ENCODE results near the gene CNNM4.

CNNM4 gene

DNA sequence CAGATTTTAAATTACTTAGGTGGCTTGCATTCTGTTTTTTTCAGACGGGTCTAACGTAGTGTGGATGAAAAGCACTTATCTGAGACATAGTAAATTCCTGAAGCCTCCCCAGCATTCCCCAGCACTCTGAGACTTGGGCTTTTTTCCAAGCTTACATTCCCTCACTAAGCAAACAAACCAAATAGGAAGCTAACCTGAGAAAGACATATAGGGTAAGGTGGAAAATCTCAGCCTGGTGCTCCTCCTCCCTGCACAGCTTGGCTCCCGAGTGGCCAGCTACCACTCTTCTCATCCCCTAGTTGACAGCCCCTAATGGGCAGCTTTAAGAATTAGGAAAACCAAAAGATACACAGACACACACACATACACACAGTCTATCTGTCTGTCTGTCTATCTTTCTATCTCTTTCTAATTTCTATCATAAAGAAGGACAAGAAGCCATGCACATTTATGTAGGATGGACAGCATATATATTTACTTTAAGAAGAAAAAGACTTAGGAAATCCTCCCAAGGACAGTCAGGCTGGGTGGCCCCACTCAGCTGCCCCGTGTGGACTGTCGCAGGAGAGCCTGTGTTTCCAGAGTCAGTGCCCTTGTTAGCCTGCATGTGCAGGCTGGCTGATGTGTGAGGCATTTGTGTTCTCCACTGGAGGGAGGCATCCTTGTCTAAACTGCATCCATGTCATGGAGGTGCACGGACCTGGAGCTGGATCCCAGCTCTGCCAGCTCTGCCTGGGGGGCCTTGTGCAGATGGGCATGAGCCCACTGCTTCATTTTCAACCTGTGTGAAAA is 63.6 kb downstream of the CNNM4 start:
- Mint-ChIP-seq H3K4me1 (peaks cover 23% of the 10 kb centered on the region), H3K36me3 (peaks cover 27% of the 10 kb centered on the region), H3K27ac (no peak overlapping the region), H3K9me3 (no peaks in the 10 kb centered on the region), H3K4me3 (no peak overlapping the region), H3K27me3 (no peaks in the 10 kb centered on the region)
- ATAC-seq: no peak

DNA sequence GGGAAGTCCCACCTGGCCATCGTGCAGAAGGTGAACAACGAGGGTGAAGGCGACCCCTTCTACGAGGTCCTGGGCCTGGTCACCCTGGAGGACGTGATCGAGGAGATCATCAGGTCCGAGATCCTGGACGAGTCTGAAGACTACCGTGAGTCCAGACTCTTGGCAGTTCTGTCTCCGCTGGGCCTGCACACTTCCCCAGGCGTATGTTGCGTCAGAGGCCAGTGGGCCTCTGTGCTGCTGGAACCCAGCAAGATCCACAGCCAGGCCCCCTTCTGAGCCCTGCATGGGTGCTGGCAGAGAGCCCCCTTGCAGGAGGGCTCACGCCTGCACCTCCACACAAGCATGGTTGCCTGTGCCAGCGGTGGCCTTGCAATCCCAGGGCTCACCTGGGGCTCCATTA is 64.4 kb downstream of the CNNM4 start:
- Mint-ChIP-seq H3K9me3 (no peaks in the 10 kb centered on the region), H3K27ac (no peak overlapping the region), H3K4me3 (no peak overlapping the region), H3K36me3 (peaks cover 26% of the 10 kb centered on the region), H3K4me1 (peaks cover 15% of the 10 kb centered on the region), H3K27me3 (no peaks in the 10 kb centered on the region)
- ATAC-seq: no peak

DNA sequence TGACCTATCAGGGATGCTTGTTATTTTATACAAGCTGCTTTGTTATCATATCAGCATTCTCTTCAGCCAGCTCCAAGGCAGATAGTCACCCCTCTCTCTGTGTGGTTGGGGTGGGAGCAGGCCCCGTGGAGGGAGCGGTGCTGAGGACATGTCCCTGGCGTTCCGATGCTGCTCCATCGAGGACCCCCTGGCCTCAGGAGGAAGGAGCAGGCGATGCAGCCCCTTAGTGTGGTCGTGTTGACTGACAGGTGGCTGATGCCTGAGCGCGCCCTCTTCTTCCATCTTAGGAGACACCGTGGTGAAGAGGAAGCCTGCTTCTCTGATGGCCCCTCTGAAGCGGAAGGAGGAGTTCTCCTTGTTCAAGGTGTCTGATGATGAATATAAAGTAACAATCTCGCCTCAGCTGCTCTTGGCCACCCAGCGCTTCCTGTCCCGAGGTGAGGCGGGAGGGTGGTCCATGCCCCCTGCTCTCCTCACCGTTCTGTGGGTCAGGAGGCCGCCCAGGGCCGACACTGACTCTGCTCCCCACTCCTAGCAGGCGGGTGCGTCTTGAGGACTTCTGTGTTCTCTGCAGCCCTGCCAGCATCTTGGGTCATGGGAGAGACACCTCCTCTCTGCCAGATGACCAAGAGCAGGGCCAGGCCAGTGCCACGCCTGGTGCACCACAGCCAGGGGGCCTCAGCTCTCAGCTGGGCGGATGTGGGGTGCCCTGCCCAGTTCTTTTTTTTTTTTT is 66.0 kb downstream of the CNNM4 start:
- H3K36me3 Mint-ChIP-seq: peaks cover 29% of the 10 kb centered on the region
- H3K4me3 Mint-ChIP-seq: no peak overlapping the region
- H3K9me3 Mint-ChIP-seq: no peaks in the 10 kb centered on the region
- no peaks in the 10 kb centered on the region for H3K4me1 Mint-ChIP-seq
- H3K27me3 Mint-ChIP-seq: no peaks in the 10 kb centered on the region
- no peak overlapping the region for H3K27ac Mint-ChIP-seq
- no peak for ATAC-seq

- Mint-ChIP-seq H3K36me3 (peaks cover 46% of the 10 kb centered on the region), H3K9me3 (no peaks in the 10 kb centered on the region), H3K4me3 (no peak overlapping the region), H3K4me1 (peaks cover 11% of the 10 kb centered on the region), H3K27me3 (no peaks in the 10 kb centered on the region), H3K27ac (no peak overlapping the region)
- no peak for ATAC-seq
Measured at GRCh38 chr2:96828436-96828835, 67.7 kb downstream of the CNNM4 start.

DNA sequence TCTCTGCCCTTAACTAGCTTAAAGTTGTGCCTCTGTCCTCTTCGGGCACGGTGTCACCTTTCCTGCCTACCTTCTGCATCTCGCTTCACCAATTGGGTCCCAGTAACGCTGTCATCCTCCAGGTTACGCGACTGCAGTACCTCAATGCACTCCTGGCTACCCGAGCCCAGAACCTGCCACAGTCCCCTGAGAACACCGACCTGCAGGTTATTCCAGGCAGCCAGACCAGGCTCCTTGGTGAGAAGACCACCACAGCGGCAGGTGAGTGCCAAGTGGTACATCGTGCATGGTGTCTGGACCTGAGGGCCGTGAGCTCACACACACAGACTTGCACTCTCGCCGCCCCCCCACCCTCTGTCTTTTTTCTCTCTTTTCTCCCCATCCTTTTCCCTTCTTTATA is 68.2 kb downstream of the CNNM4 start:
- Mint-ChIP-seq H3K36me3 (peaks cover 47% of the 10 kb centered on the region), H3K9me3 (no peaks in the 10 kb centered on the region), H3K4me1 (peaks cover 12% of the 10 kb centered on the region), H3K27ac (no peak overlapping the region), H3K4me3 (no peak overlapping the region), H3K27me3 (no peaks in the 10 kb centered on the region)
- ATAC-seq: no peak

DNA sequence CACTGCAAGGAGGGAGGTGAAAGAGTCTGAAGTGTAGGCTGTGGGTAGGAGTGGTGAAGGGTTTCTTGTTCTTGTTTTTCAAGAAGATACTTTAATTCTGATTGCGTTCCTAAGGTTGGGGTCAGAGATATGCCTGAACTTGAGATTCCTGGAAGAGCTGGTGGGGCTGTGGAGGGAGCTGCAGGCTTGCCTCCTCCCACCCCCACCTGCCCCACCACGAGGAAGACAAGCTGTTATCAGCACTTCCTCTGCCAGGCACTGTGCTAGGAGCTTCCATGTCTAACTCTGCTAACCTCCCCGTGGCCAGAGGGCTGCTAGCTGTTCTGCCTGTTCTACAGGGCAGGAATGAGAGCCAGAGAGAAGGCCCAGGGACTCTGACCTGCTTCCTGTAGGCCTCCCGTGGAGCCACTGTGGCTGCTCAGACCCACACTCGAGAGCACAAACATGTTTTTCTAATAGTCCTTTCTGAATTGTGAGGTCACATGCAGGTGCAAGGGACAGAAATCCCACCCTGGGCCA is 69.4 kb downstream of the CNNM4 start:
- Mint-ChIP-seq H3K4me1 (peaks cover 12% of the 10 kb centered on the region), H3K9me3 (no peaks in the 10 kb centered on the region), H3K27me3 (no peaks in the 10 kb centered on the region), H3K36me3 (peaks cover 51% of the 10 kb centered on the region), H3K4me3 (no peak overlapping the region), H3K27ac (no peak overlapping the region)
- no peak for ATAC-seq

GRCh38 chr2:96831679-96832078 is 71.0 kb downstream of the CNNM4 start:
- no peaks in the 10 kb centered on the region for H3K9me3 Mint-ChIP-seq
- peak overlapping the region; percentile 49 for H3K27ac Mint-ChIP-seq
- no peak overlapping the region for H3K4me3 Mint-ChIP-seq
- H3K27me3 Mint-ChIP-seq: no peaks in the 10 kb centered on the region
- H3K36me3 Mint-ChIP-seq: peaks cover 55% of the 10 kb centered on the region
- ATAC-seq: no peak
- peaks cover 12% of the 10 kb centered on the region for H3K4me1 Mint-ChIP-seq

DNA sequence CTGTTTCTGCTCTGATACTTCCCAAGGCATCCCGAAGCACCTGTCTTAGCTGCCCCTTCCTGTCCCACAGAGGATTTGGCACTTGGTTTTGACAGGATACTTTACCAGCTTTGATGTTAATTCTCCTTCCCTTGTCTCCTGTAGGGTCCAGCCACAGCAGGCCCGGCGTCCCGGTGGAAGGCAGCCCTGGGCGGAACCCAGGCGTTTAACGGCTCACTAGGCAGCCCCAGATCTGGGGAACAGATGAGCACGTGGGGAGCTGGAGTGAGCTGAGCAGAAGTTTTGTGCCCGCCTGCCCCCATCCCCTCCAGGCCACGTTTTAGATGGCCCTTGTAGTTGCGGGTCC is 71.7 kb downstream of the CNNM4 start:
- Mint-ChIP-seq H3K9me3 (no peaks in the 10 kb centered on the region), H3K4me1 (peaks cover 12% of the 10 kb centered on the region), H3K27me3 (no peaks in the 10 kb centered on the region), H3K27ac (peak overlapping the region; percentile 71), H3K4me3 (no peak overlapping the region), H3K36me3 (peaks cover 55% of the 10 kb centered on the region)
- no peak for ATAC-seq

- Mint-ChIP-seq H3K36me3 (peaks cover 55% of the 10 kb centered on the region), H3K4me1 (peaks cover 12% of the 10 kb centered on the region), H3K27ac (peak overlapping the region; percentile 71), H3K27me3 (no peaks in the 10 kb centered on the region), H3K9me3 (no peaks in the 10 kb centered on the region), H3K4me3 (no peak overlapping the region)
- peak; percentile 56 for ATAC-seq
Measured at GRCh38 chr2:96832754-96833507, 72.2 kb downstream of the CNNM4 start.

- no peaks in the 10 kb centered on the region for H3K27me3 Mint-ChIP-seq
- no peak for ATAC-seq
- peaks cover 26% of the 10 kb centered on the region for H3K4me1 Mint-ChIP-seq
- no peak overlapping the region for H3K4me3 Mint-ChIP-seq
- H3K9me3 Mint-ChIP-seq: no peaks in the 10 kb centered on the region
- peaks cover 37% of the 10 kb centered on the region for H3K36me3 Mint-ChIP-seq
- no peak overlapping the region for H3K27ac Mint-ChIP-seq
Measured at GRCh38 chr2:96835830-96836229, 75.1 kb downstream of the CNNM4 start.

DNA sequence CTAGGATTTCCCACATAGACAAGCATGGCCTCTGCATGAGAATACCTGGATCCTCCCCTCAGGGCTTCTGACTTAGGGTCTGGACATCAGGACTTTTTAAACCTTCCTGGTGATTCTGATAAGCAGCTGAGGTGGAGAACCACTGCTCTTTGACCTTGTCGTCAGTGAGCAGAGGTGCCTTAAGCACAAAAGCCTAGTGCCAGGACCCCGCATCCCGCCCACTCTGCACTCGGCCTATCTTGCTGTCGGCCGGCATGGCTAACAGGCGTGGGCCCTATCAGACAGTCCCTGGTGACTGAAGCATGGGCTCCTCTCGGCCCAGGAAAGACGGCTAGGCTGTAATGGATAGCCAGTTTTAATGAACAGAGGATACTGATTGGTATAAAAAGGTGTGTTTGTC is 76.9 kb downstream of the CNNM4 start:
- Mint-ChIP-seq H3K4me3 (no peak overlapping the region), H3K27ac (no peak overlapping the region), H3K36me3 (peaks cover 29% of the 10 kb centered on the region), H3K4me1 (peaks cover 30% of the 10 kb centered on the region), H3K9me3 (no peaks in the 10 kb centered on the region), H3K27me3 (no peaks in the 10 kb centered on the region)
- ATAC-seq: no peak

- H3K4me3 Mint-ChIP-seq: peak overlapping the region; percentile 49
- peak; percentile 4 for ATAC-seq
Measured at GRCh38 chr2:96838345-96839292, 77.9 kb downstream of the CNNM4 start.

GRCh38 chr2:96839293-96839874 is 78.7 kb downstream of the CNNM4 start:
- peak; percentile 99 for ATAC-seq
- Mint-ChIP-seq H3K4me1 (peaks cover 31% of the 10 kb centered on the region), H3K27ac (peak overlapping the region; percentile 61), H3K4me3 (peak overlapping the region; percentile 49), H3K27me3 (no peaks in the 10 kb centered on the region), H3K36me3 (peaks cover 19% of the 10 kb centered on the region), H3K9me3 (no peaks in the 10 kb centered on the region)

More at GRCh38 chr2:96838345-96839292, 77.9 kb downstream of the CNNM4 start:
- peaks cover 27% of the 10 kb centered on the region for H3K4me1 Mint-ChIP-seq
- peak overlapping the region; percentile 61 for H3K27ac Mint-ChIP-seq
- H3K36me3 Mint-ChIP-seq: peaks cover 19% of the 10 kb centered on the region
- H3K9me3 Mint-ChIP-seq: no peaks in the 10 kb centered on the region
- no peaks in the 10 kb centered on the region for H3K27me3 Mint-ChIP-seq

Measured in stimulated activated memory B cell treated with anti-CD40 and anti-IgM and Interleukin-4, amounts not matched to agents 10 μg/mL and 1 μg/mL and 100 μg/mL, for 72 hours (primary cell).